Heart right ventricle (tissue), 16 donors: ENCODE data around the gene HEATR5B. TPM values are rescaled to one million over a fixed set of nuclear protein-coding genes. Genes with fewer than 3 reads are reported as not detected.
"Not testable (repeated sequence)": the region's sequence is repeated elsewhere in the genome, so short reads cannot be mapped to it uniquely, and the experiment has no call there.

ENCODE experiments used
- ATAC-seq, 8 donors: fragments of 200-7000 bp; cut with Tn5 transposase; one replicate each; pipeline ENCODE4 v1.9.1; 2020; ENCODE audit warnings: mild to moderate bottlenecking in 8 of 8, moderate library complexity in 8 of 8, moderate number of reproducible peaks in 1 of 8
- DNase-seq, 2 donors: peaks; one replicate each; pipeline ENCODE4 v3.0.0-alpha.2; 2020
- H3K27ac ChIP-seq, 10 donors: fragments of 200-600 bp; sonication (generic) in 2 of 10; one replicate each; pipeline versions ENCODE4 v1.5.0 to v1.8.0; 2020 to 2022; ENCODE audit warnings: mild to moderate bottlenecking in 3 of 10
- H3K27me3 ChIP-seq, 7 donors: fragments of 200-600 bp; one replicate each; pipeline ENCODE4 v1.8.0; 2021 to 2022; ENCODE audit warnings: mild to moderate bottlenecking in 2 of 7
- H3K36me3 ChIP-seq, 9 donors: fragments of 200-600 bp; sonication (generic) in 1 of 9; one replicate each; pipeline versions ENCODE4 v1.5.0 to v1.8.0; 2020 to 2022; ENCODE audit warnings: mild to moderate bottlenecking in 2 of 9
- H3K4me1 ChIP-seq, 9 donors: fragments of 200-600 bp; sonication (generic) in 1 of 9; one replicate each; pipeline versions ENCODE4 v1.5.0 to v1.8.0; 2020 to 2022; ENCODE audit warnings: mild to moderate bottlenecking in 4 of 9
- H3K4me3 ChIP-seq, 10 donors: fragments of 200-600 bp; sonication (generic) in 2 of 10; one replicate each; pipeline versions ENCODE4 v1.5.0 to v1.8.0; 2020 to 2022; ENCODE audit warnings: mild to moderate bottlenecking in 7 of 10, moderate library complexity in 2 of 10
- H3K9me3 ChIP-seq, 11 donors: fragments of 200-600 bp in 10 of 11; sonication (generic) in 2 of 11; one replicate each; pipeline versions ENCODE4 v1.5.0 to v1.8.0; 2013 to 2022; ENCODE audit warnings: mild to moderate bottlenecking in 2 of 11, control low read depth in 1 of 11, moderate library complexity in 1 of 11
- CTCF ChIP-seq, 9 donors: fragments of 200-600 bp; sonication (generic) in 2 of 9; IDR thresholded peaks; one replicate each; pipeline versions ENCODE4 v1.5.0 to v1.8.0; 2021 to 2022; ENCODE audit warnings: antibody characterized with exemption in 9 of 9, mild to moderate bottlenecking in 5 of 9, moderate library complexity in 1 of 9
- WGBS, 2 donors: extraction: QIAGEN DNeasy Blood & Tissue Kit; methylation state at CpG; one replicate each; pipeline ENCODE4 v1.1.7; 2013; ENCODE audit warnings: inconsistent platforms in 1 of 2; 5-methylcytosine and 5-hydroxymethylcytosine counted together
- intact Hi-C, 10 donors: fragments of 100-400 bp; cut with DNase I; formaldehyde crosslinking; loops; one replicate each; pipeline versions ENCODE4 v1.11.1 to v1.14.2; 2022
- polyA plus RNA-seq, 2 donors: library from polyadenylated mRNA; stranded (reverse); fragments of 200-250 nt; gene quantifications; one replicate each; pipeline ENCODE4 v1.2.3, GENCODE V29; 2013
- total RNA-seq, 10 donors: library from RNA; stranded (reverse); fragmentation: NEBNext Ultra II Directional in 3 of 10; extraction: Animal tissue kit (Norgen Biotek cat#: 25700) in 3 of 10; gene quantifications; one replicate each; pipeline versions ENCODE4 v1.2.1 to v1.2.4, GENCODE V29; 2021 to 2023
- donor health status: Arrhythmogenic right ventricular cardiomyopathy.
- donor health status: ischemic (EF 13 %, LVEDD 7.1; RV severe dilation, severe dysfunction).
- donor health status: healthy with polysubstance abuse.
- donor health status: DM: no; HTN: yes; CAD: no.
- donor health status: DM: no; HTN: no; CAD: no.
- donor health status: ischemic (EF 25% LVEDD 6.9; RV normal size, moderate dysfunction).
- donor health status: ischemic (EF 25% LVEDD 5.7; RV mildly dilated, moderate dysfunction).
- donor health status: healthy.
- donor health status: DM: yes; HTN: yes; CAD: no.
- donor health status: Ischemic cardiomyopathy.
- donor health status: ischemic (EF 35%, LVEDD 5.7; RV mildly dilated, moderate dysfunction).
- donor health status: nonischemic (EF 11% LVEDD 7.7; RV severe dilation, severe dysfunction).
- donor health status: DM: yes; HTN: yes; CAD: no.
- donor health status: PGD.
- donor health status: ischemic (EF 29% LVEDD 5.4; RV normal size, mild dysfunction).
- donor health status: nonischemic (EF 23%, LVEDD 6.1; RV moderate dilation, normal function).

Gene HEATR5B
- total and polyA plus RNA-seq, 12 donors, result 3.7 to 27.4 (median 17.4) TPM

DNA sequence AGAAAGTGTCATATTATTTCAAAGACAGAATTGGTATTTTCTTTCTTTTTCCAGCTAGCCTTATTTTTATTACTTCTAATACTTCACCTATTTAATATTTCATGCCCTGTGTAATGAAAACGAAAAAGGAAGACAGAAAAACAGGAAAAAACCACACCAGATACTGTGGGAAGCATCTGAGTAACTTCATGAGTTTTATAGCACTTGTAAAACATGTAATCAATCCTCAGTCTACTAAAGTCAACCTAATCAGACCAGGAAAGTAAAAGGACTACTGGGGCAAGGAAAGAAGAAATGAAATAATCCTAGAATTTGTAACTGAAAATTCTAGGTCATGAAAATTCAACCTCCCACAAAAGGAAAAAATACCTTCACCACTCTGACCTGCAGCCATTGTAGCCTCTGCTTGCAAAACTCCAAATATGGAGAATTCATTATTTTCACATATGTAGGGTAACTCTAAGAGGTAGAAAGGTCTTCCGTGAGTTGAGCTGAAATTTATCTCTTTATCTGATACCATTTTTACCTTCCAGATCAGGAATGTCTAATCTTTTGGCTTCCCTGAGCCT is 83.1 kb downstream of the HEATR5B start:
- Histone ChIP-seq H3K36me3 (peaks cover 0 to 100% (median 55%) of the 10 kb centered on the region in 9 donors), H3K27ac (no peak overlapping the region), H3K9me3 (no peaks in the 10 kb centered on the region), H3K4me3 (no peak overlapping the region), H3K4me1 (peaks cover 0 to 22% (median 0%) of the 10 kb centered on the region in 9 donors), H3K27me3 (no peaks in the 10 kb centered on the region)
- no peak for DNase-seq
- intact Hi-C loops, result loop anchor here in 3 of 10 donors (10.0 kb wide), 3 partner anchors 96 to 226 kb away; no protein-coding TSS in a partner anchor
- ATAC-seq, result no peak
- no peak for TF ChIP-seq CTCF (IDR thresholded peaks at IDR 0.05)
- WGBS, 2 donors, result 73 to 74% methylated on average over 2 of the region's 2 CpGs

DNA sequence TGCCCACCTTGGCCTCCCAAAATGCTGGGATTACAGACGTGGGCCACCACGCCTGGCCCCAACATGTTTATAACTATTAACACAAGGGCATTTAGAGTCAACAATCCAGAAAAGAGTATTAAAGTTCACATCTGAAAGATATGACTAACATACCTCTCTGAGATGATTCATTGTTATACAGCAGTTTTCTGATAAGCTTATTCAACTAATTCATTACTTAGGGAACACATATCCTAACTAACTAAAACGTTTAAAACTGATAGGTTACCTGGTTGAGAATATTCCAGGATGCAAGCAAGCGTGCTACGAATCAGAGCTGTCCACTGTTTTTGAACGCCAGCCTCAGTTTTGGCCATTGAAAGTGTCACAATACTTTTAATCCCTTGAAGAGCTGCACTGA is 83.9 kb downstream of the HEATR5B start:
- intact Hi-C loops, result loop anchor here in 3 of 10 donors (10.0 kb wide), 3 partner anchors 96 to 226 kb away; no protein-coding TSS in a partner anchor
- peaks cover 0 to 100% (median 60%) of the 10 kb centered on the region in 9 donors for H3K36me3 ChIP-seq

DNA sequence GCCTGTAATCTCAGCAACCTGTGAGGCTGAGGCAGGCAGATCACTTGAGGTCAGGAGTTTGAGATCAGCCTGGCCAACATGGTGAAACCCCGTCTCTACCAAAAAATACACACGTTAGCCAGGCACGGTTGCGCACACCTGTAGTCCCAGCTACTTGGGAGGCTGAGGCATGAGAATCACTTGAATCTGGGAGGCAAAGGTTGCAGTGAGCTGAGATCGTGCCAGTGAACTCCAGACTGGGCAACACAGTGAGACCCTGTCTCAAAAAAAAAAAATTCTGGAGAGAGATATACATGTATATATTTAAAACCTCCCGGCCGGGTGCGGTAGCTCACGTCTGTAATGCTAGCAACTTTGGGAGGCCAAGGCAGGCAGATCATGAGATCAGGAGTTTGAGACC is 84.8 kb downstream of the HEATR5B start:
- not testable (repeated sequence) for H3K27me3 ChIP-seq, H3K4me3 ChIP-seq, H3K4me1 ChIP-seq, H3K9me3 ChIP-seq, H3K27ac ChIP-seq, DNase-seq, ATAC-seq
- H3K36me3 ChIP-seq, result peaks cover 0 to 99% (median 60%) of the 10 kb centered on the region in 9 donors
- intact Hi-C loops, result loop anchor here in 1 of 10 donors (10.0 kb wide), 1 partner anchor 225 kb away; no protein-coding TSS in a partner anchor
- 97 to 98% methylated on average over 9 of the region's 9 CpGs for WGBS, 2 donors

More for the DNA sequence above, 83.9 kb downstream of the HEATR5B start:
- DNase-seq, result no peak
- no peak for ATAC-seq
- H3K9me3 ChIP-seq, result no peaks in the 10 kb centered on the region
- peaks cover 0 to 14% (median 0%) of the 10 kb centered on the region in 9 donors for H3K4me1 ChIP-seq
- no peak overlapping the region for H3K4me3 ChIP-seq
- 80 to 82% methylated on average over 6 of the region's 6 CpGs for WGBS, 2 donors
- peak overlapping the region in 2 of 10 donors; percentile 15 to 30 for H3K27ac ChIP-seq
- H3K27me3 ChIP-seq, result no peaks in the 10 kb centered on the region
- no peak for TF ChIP-seq CTCF (IDR thresholded peaks at IDR 0.05)

- Histone ChIP-seq H3K36me3 (peaks cover 0 to 95% (median 29%) of the 10 kb centered on the region in 9 donors), H3K27me3 (no peaks in the 10 kb centered on the region), H3K9me3 (no peaks in the 10 kb centered on the region), H3K4me1 (no peaks in the 10 kb centered on the region), H3K4me3 (no peak overlapping the region), H3K27ac (no peak overlapping the region)
- TF ChIP-seq CTCF (IDR thresholded peaks at IDR 0.05), result no peak
- DNase-seq (no peak), ATAC-seq (no peak)
- 85 to 88% methylated on average over 6 of the region's 6 CpGs for WGBS, 2 donors
- intact Hi-C loops, result loop anchor here in 1 of 10 donors (10.0 kb wide), 1 partner anchor 219 kb away; no protein-coding TSS in a partner anchor
Measured at GRCh38 chr2:36993841-36994620, 90.1 kb downstream of the HEATR5B start.
